Memory B cell (primary cell): ENCODE data around the gene ADGRL4.
A peak's percentile ranks its signal among the peaks of the same experiment; 100 is the strongest.

Source experiments
- ATAC-seq: fragments of 150-1000 bp; cut with Tn5 transposase; 2 replicates; pipeline ENCODE4 v1.10.0; 2021; ENCODE audit warnings: low read depth, mild to moderate bottlenecking, moderate library complexity
- DNase-seq, 2 donors: peaks; one replicate each; pipeline ENCODE4 v3.0.0; 2022; ENCODE audit warnings: low spot score in 2 of 2
- H3K27ac Mint-ChIP-seq: one replicate; pipeline ENCODE4 v1.8.0; 2022; ENCODE audit warnings: mild to moderate bottlenecking, moderate library complexity, mixed read lengths
- H3K27me3 Mint-ChIP-seq: one replicate; pipeline ENCODE4 v1.8.0; 2022; ENCODE audit warnings: mixed read lengths
- H3K36me3 Mint-ChIP-seq: one replicate; pipeline ENCODE4 v1.8.0; 2022; ENCODE audit warnings: mild to moderate bottlenecking, mixed read lengths
- H3K4me1 Mint-ChIP-seq: one replicate; pipeline ENCODE4 v1.8.0; 2022; ENCODE audit warnings: mixed read lengths
- H3K4me3 Mint-ChIP-seq: one replicate; pipeline ENCODE4 v1.8.0; 2022; ENCODE audit warnings: mild to moderate bottlenecking, moderate library complexity, mixed read lengths
- H3K9me3 Mint-ChIP-seq: one replicate; pipeline ENCODE4 v1.8.0; 2022; ENCODE audit warnings: mixed read lengths

Gene ADGRL4

DNA sequence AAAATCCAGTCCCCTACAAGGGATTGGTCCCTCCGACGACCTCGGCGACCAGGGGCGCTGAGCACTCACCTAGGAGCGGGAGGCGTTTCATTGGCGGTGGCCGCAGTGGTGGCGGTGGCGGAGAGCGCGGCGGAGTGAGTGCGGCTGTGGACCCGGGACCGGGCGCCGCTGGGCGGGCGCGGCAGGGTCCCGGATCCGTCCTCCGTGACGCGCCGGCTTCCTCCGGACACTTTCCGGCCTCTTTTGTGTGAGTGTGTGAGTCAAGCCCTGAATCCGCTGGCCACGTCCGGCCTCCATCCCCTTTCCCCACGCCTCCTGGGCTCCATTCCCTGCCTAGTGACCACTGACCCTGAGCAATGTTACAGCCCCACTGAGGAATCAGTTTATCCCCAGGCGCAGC is at the start of gene ADGRL4:
ADGRL4 (minus strand) TSS at position 167 of the 400 bp plus-strand sequence; CDS start at position 91, 76 bp downstream.
- no peak for ATAC-seq
- Mint-ChIP-seq H3K36me3 (no peaks in the 10 kb centered on the region), H3K27ac (no peak within 1 kb of the TSS), H3K9me3 (no peaks in the 10 kb centered on the region), H3K4me3 (no peak within 1 kb of the TSS), H3K4me1 (no peaks in the 10 kb centered on the region), H3K27me3 (no peaks in the 10 kb centered on the region)
- no peak for DNase-seq

DNA sequence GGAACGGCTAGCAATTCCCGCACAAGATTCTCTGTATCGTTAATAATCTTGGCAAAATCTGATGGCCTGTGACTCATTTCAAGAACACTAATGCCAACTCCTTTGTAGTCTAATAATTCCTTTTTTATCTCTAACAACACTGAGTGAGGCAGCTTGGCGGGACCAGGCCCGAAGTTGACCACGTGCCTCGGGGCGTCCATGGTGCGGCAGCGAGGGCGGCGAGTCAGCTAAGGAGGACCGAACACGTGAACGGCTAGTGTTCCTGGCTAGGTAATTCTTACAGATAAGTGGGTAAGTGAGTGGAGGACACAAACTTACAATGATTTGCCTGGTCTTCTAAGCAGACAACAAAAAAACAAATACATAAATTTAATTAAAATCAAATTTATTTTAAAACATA is 49.3 kb upstream of the ADGRL4 start:
- Mint-ChIP-seq H3K4me3 (no peak overlapping the region), H3K4me1 (peaks cover 6% of the 10 kb centered on the region), H3K27ac (no peak overlapping the region), H3K9me3 (peaks cover 5% of the 10 kb centered on the region), H3K36me3 (no peaks in the 10 kb centered on the region), H3K27me3 (no peaks in the 10 kb centered on the region)
- ATAC-seq (no peak), DNase-seq (no peak)

DNA sequence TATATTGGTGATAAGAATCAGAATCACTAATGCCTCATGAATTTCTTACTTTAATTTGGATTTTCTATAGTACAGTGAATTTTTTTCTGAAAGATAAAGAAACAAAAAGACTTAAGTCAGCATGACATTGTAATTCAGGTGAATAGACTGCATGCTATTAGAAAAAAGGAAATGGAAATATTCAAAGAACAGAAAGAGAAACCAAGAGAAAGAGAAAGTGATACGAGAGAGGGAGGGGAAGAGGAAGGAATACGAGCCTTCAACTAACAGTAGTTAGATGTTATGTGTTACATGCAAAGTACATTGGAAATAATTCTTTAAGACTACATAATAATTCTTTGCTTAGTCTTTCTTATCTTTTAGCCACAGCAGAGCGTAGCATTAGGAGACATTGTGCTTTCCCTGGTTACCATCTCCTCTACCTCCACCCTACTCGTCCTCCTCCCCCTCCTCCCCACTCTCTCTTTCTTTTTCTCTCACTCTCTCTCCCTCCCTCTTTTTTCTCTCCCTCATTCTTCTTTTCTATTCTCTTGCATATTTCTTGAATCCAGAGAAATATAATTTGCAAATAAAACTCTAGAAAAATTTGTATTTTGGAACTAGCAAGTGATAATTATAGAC is 46.4 kb upstream of the ADGRL4 start:
- H3K27me3 Mint-ChIP-seq = no peaks in the 10 kb centered on the region
- peaks cover 4% of the 10 kb centered on the region for H3K9me3 Mint-ChIP-seq
- peak overlapping the region; percentile 70 for H3K4me3 Mint-ChIP-seq
- no peaks in the 10 kb centered on the region for H3K36me3 Mint-ChIP-seq
- peaks cover 6% of the 10 kb centered on the region for H3K4me1 Mint-ChIP-seq
- H3K27ac Mint-ChIP-seq = peak overlapping the region; percentile 39
- DNase-seq (no peak), ATAC-seq (peak; percentile 70)

DNA sequence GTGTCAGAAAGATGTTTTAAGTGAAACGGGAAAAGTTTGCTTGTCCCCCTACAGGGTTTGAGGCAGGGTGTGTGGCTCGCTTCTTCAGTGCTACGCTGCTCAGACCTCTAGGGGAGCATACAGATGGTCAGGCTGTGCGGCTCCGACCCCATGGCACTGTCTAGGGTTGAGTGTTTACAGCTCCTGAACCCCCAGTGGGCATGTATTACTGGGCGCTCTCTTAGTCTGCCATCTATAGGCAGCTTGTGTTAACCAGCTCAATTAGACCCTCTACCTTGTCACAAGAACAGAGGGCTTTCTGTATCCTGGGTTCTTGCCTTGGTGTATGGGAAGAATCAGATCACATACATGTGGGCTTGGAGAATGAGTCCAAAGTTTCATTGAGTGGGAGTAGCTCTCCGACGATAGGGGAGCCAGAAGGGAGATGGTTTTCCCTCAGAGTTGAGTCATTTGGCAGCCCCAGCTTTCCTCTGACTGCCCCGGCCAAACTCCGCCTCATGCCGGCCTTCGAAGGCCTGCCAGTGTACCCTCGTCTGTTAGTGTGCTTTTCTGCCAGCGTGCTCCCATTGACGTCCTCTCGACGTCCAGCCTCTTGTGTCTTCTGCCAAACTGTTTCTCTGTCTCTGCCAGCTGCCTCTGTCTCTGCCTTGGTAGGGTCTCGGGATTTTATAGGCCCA is 38.6 kb upstream of the ADGRL4 start:
- DNase-seq = no peak
- Mint-ChIP-seq H3K4me1 (peaks cover 3% of the 10 kb centered on the region), H3K4me3 (no peak overlapping the region), H3K27ac (no peak overlapping the region), H3K36me3 (no peaks in the 10 kb centered on the region), H3K9me3 (no peaks in the 10 kb centered on the region), H3K27me3 (no peaks in the 10 kb centered on the region)
- ATAC-seq = no peak

DNA sequence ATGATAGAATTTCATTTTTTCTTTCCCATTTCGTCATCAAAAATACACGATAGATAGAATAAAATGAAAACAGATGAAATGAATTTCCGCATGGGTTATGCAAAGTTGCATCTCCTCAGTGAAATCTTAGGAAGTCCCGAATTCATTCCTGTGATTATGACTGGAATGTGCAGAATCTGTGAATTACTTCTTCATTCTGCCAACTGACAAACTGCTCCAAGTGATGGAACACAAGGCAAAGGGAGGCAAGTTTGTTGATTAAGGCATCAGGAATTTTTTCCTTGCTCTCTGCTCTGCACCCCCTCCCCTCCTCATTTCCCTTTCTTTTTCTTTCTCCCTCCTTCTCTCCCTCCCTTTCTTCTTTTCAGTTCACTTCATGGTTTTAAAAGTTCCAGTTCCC is 37.0 kb upstream of the ADGRL4 start:
- Mint-ChIP-seq H3K27ac (no peak overlapping the region), H3K36me3 (no peaks in the 10 kb centered on the region), H3K9me3 (peaks cover 2% of the 10 kb centered on the region), H3K4me1 (peaks cover 3% of the 10 kb centered on the region), H3K4me3 (no peak overlapping the region), H3K27me3 (no peaks in the 10 kb centered on the region)
- DNase-seq (no peak), ATAC-seq (no peak)

DNA sequence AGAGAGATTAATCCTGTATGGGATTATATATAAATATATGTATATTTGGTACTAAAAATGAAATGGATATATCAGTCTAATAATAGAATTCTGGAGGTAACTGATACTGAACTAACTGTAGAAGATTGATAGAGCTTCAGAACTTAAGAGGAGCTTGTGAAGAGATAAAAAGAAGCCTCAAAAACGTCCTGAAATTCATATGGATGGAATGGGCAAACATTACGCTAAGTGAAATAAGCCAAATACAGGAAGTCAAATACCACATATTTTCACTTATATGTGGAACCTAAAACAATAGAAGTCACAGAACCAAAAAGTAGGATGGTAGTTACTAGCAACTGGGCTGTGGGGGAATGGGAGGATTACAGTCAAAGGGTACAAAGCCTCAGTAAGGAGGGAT is 36.0 kb upstream of the ADGRL4 start:
- no peaks in the 10 kb centered on the region for H3K36me3 Mint-ChIP-seq
- no peak overlapping the region for H3K4me3 Mint-ChIP-seq
- peaks cover 3% of the 10 kb centered on the region for H3K4me1 Mint-ChIP-seq
- no peaks in the 10 kb centered on the region for H3K27me3 Mint-ChIP-seq
- DNase-seq = no peak
- H3K27ac Mint-ChIP-seq = no peak overlapping the region
- H3K9me3 Mint-ChIP-seq = peaks cover 2% of the 10 kb centered on the region
- no peak for ATAC-seq

DNA sequence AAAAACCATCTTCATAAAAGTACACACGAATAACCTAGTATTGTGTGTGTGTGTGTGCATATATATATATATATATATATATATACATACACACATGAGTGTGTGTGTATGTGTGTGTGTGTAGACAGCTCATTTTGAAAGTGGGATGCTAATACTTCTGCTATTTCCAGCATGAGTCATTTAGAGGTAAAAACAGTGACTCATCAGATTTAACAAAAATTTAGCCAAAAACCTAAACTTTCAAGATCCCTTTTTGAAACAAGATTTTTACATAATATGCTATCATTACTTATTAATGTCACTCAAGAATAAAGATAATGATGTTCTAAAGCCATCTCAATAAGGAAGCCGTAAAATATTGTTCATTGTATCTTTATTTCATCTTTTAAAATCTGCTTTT is 35.6 kb upstream of the ADGRL4 start:
- DNase-seq (no peak), ATAC-seq (no peak)
- H3K27ac Mint-ChIP-seq = no peak overlapping the region
- no peaks in the 10 kb centered on the region for H3K27me3 Mint-ChIP-seq
- no peaks in the 10 kb centered on the region for H3K36me3 Mint-ChIP-seq
- no peak overlapping the region for H3K4me3 Mint-ChIP-seq
- peaks cover 5% of the 10 kb centered on the region for H3K9me3 Mint-ChIP-seq
- H3K4me1 Mint-ChIP-seq = peaks cover 3% of the 10 kb centered on the region

DNA sequence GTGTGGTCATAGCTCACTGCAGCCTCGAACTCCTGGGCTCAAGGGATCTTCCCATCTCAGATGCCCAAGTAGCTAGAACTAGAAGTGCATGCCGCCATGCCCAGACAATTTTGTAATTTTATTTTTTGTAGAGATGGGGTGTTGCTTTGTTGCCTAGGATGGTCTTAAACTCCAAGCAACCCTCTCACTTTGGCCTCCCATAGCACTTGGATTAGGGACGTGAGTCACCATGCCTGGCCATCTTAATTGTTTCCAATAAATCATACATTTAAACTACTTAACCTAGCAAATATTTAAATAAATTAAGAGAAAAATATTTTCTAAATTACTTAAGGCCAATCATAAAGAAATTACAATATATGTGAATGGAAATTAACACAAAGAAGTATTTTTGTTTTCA is 35.1 kb upstream of the ADGRL4 start:
- ATAC-seq (no peak), DNase-seq (no peak)
- Mint-ChIP-seq H3K4me1 (peaks cover 3% of the 10 kb centered on the region), H3K4me3 (no peak overlapping the region), H3K36me3 (no peaks in the 10 kb centered on the region), H3K27me3 (no peaks in the 10 kb centered on the region), H3K27ac (no peak overlapping the region), H3K9me3 (peaks cover 6% of the 10 kb centered on the region)

DNA sequence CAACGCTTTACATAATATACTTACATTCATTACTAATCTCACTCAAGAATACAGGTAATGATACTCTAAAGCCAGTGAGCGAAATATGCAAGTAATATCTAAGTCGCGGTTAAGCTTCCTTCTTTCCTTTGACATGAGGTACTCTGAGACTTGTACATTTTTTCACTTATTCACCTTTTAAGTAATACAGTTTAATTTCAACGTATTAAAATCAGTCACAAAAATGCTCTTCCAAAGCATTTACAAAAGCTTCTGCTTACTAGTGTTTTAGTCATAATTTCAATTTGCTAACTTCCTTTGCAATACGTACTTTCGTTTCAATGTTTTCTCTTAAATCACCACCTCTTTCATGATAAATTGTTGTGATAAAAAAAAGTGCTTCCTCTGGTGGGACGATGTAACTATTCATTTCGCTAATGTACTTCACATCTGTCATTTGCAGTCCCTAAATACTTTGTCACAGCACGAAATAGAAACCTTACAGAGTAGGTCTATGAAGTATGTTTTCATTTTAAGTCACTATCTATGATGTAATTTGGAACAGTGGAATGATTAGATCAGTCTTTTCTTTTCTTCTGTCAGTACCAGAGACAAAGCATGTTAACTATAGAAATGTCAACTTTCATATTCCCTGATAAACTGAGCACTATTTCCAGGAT is 34.0 kb upstream of the ADGRL4 start:
- Mint-ChIP-seq H3K4me3 (peak overlapping the region; percentile 56), H3K27me3 (no peaks in the 10 kb centered on the region), H3K4me1 (peaks cover 3% of the 10 kb centered on the region), H3K36me3 (no peaks in the 10 kb centered on the region), H3K9me3 (peaks cover 13% of the 10 kb centered on the region), H3K27ac (no peak overlapping the region)
- no peak for DNase-seq
- ATAC-seq = no peak

DNA sequence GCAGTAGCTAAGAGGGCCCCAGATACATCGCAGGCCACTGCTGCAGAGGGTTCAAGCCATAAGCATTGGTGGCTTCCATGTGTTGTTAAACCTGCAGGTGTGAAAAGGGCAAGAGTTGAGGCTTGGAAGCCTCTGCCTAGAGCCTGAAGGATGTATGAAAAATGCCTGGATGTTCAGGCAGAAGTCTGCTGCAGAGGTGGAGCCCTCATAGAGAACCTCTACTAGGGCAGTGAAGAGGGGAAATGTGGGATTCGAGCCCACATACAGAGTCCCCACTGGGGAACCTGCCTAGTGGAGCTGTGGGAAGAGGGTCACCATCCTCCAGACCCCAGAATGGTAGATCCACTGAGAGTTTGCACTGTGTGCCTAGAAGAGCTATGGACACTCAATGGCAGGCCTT is 30.6 kb upstream of the ADGRL4 start:
- no peak for ATAC-seq
- Mint-ChIP-seq H3K27me3 (no peaks in the 10 kb centered on the region), H3K9me3 (peaks cover 15% of the 10 kb centered on the region), H3K4me3 (no peak overlapping the region), H3K4me1 (peaks cover 3% of the 10 kb centered on the region), H3K36me3 (no peaks in the 10 kb centered on the region), H3K27ac (no peak overlapping the region)
- no peak for DNase-seq

DNA sequence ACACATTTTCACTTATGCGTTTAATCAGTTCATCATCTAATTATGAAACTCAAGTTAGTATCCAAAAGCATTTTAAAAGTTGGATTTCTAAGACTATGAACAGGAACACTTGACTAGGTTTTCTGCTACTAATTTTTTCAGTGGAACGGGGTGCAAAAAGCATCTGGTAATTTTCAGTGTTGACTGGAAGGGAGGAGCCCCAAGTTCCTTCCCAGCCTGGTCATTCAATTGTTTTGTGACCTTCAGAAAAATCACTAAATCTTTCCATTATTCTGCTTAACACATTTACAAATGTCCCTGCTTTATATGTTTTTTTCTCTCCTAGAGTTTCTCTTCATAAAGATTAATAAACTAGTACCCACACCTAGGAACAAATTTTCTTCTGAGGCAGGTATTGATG is 6.0 kb upstream of the ADGRL4 start:
- Mint-ChIP-seq H3K4me1 (no peaks in the 10 kb centered on the region), H3K4me3 (no peak overlapping the region), H3K36me3 (no peaks in the 10 kb centered on the region), H3K27me3 (no peaks in the 10 kb centered on the region), H3K9me3 (no peaks in the 10 kb centered on the region), H3K27ac (no peak overlapping the region)
- no peak for ATAC-seq
- DNase-seq = no peak

DNA sequence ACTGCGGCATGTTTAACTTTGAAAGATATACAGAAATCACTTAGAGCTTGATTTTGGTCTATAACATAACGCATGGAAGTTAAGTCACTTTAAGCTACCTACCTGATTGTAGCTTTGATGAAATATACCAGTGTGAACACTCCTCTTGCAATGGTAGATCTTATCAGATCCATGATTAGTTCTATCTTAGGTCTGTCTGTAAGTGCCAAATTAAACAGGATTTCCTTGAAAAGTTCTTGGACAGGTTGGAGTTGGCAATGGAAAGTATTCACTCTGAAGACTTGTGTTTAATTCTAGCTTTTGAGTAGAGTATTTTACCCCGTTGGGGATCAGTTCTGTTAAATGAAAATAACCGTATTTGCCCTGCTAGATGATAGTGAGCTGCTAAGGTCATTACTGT is 4.1 kb upstream of the ADGRL4 start:
- Mint-ChIP-seq H3K36me3 (no peaks in the 10 kb centered on the region), H3K27me3 (no peaks in the 10 kb centered on the region), H3K4me1 (no peaks in the 10 kb centered on the region), H3K9me3 (no peaks in the 10 kb centered on the region), H3K4me3 (no peak overlapping the region), H3K27ac (no peak overlapping the region)
- ATAC-seq (no peak), DNase-seq (no peak)

DNA sequence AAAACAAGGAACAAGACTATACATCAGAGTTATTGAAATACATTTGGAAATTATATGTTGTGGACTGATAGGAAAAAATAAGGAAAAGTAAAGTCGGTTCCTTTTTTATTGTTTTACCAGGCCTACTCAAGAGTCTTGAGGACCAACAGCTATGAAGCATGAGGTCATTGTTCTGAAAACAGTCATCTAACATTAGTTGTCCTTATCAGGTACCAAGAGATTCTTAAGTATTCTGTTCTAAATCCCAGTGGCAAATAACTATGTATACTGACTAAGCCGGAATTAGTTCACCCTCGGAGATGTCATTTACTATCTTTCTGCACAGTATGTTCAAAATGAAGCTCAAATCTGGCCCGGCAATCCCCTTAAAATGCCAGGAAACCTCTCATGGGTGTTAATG is 585 bp downstream of the ADGRL4 start:
- no peak overlapping the region for H3K27ac Mint-ChIP-seq
- no peaks in the 10 kb centered on the region for H3K36me3 Mint-ChIP-seq
- no peak for DNase-seq
- no peak for ATAC-seq
- no peak overlapping the region for H3K4me3 Mint-ChIP-seq
- H3K27me3 Mint-ChIP-seq = no peaks in the 10 kb centered on the region
- no peaks in the 10 kb centered on the region for H3K9me3 Mint-ChIP-seq
- no peaks in the 10 kb centered on the region for H3K4me1 Mint-ChIP-seq

DNA sequence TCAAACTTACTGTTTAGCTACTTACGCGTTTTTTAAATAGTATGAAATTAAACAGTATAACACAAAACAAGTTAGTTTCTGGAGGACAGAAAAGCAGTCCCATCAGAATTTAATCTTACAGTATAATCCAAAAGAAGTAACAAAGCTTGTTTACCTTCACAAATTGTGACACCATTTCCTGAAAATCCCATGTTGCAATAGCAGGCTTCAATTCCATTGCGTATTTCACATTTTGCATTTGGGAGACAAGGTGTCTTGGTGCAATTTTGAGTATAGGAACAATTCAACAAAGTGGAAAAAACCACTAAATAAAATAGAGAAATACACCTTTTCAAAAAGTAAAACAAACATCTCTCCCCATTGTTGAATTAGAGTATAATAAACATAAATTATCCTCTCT is 1.6 kb downstream of the ADGRL4 start:
- Mint-ChIP-seq H3K9me3 (no peaks in the 10 kb centered on the region), H3K27me3 (no peaks in the 10 kb centered on the region), H3K36me3 (no peaks in the 10 kb centered on the region), H3K27ac (no peak overlapping the region), H3K4me1 (no peaks in the 10 kb centered on the region), H3K4me3 (no peak overlapping the region)
- DNase-seq (no peak), ATAC-seq (no peak)

DNA sequence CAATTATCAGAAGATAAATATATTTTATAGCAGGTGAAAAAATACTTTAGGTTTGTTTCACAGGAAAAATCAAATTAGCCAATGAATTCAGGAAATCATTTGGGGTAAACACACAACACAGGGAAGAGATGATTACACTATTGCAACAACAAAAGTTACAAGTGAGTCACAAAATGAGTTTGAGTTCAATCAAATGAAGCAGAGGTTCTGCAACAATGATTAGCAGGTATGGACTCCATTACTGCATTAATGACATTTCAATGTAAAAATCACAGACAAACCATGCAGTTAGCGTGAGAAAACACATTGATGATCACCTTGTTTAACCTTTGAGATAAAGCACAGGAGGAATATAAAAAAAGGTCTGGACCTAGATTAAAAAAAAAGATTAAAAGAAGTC is 9.7 kb downstream of the ADGRL4 start:
- Mint-ChIP-seq H3K4me3 (no peak overlapping the region), H3K27me3 (no peaks in the 10 kb centered on the region), H3K9me3 (no peaks in the 10 kb centered on the region), H3K36me3 (no peaks in the 10 kb centered on the region), H3K4me1 (no peaks in the 10 kb centered on the region), H3K27ac (no peak overlapping the region)
- ATAC-seq (no peak), DNase-seq (no peak)
